GM19043 (cell line): ENCODE data around the gene TUBB2B.
A peak's percentile ranks its signal among the peaks of the same experiment; 100 is the strongest.
"Not testable (repeated sequence)": the region's sequence is repeated elsewhere in the genome, so short reads cannot be mapped to it uniquely, and the experiment has no call there.

Experiments
- ATAC-seq: cut with Tn5 transposase; IDR thresholded peaks from one replicate; pipeline ENCODE4 v1.9.1; 2021; ENCODE audit warnings: low read depth; ENCODE audit not compliant: unreplicated experiment

Gene TUBB2B

GRCh38 chr6:3258720-3259490 lies 31.5 kb upstream of the TUBB2B start, which contains the start of gene PSMG4:
PSMG4 (plus strand) TSS chr6:3258947; CDS start chr6:3259023, 76 bp downstream.
- peak; percentile 80 for ATAC-seq

GRCh38 chr6:3258201-3258600 lies 30.7 kb upstream of the TUBB2B start:
- no peak for ATAC-seq

- ATAC-seq, result no peak
Observed at GRCh38 chr6:3253597-3253961, 26.1 kb upstream of the TUBB2B start.

GRCh38 chr6:3252861-3253596 lies 25.6 kb upstream of the TUBB2B start:
- no peak for ATAC-seq

GRCh38 chr6:3252369-3252768 lies 24.9 kb upstream of the TUBB2B start:
- no peak for ATAC-seq

GRCh38 chr6:3251462-3252314 lies 24.2 kb upstream of the TUBB2B start:
- peak; percentile 72 for ATAC-seq

GRCh38 chr6:3250231-3250675 lies 22.8 kb upstream of the TUBB2B start:
- no peak for ATAC-seq

GRCh38 chr6:3249821-3250220 lies 22.4 kb upstream of the TUBB2B start:
- ATAC-seq, result no peak

- no peak for ATAC-seq
Observed at GRCh38 chr6:3247255-3248146, 20.0 kb upstream of the TUBB2B start.

GRCh38 chr6:3245216-3245615 lies 17.8 kb upstream of the TUBB2B start:
- ATAC-seq, result no peak

GRCh38 chr6:3244832-3245161 lies 17.3 kb upstream of the TUBB2B start:
- ATAC-seq, result not testable (repeated sequence)

- no peak for ATAC-seq
Observed at GRCh38 chr6:3244003-3244831, 16.8 kb upstream of the TUBB2B start.

GRCh38 chr6:3242768-3243167 lies 15.3 kb upstream of the TUBB2B start:
- ATAC-seq, result no peak

- not testable (repeated sequence) for ATAC-seq
Observed at GRCh38 chr6:3241745-3242144, 14.3 kb upstream of the TUBB2B start.

- ATAC-seq, result no peak
Observed at GRCh38 chr6:3240595-3240994, 13.1 kb upstream of the TUBB2B start.

- no peak for ATAC-seq
Observed at GRCh38 chr6:3239110-3239830, 11.8 kb upstream of the TUBB2B start.

- ATAC-seq, result no peak
Observed at GRCh38 chr6:3237761-3238662, 10.6 kb upstream of the TUBB2B start.

GRCh38 chr6:3236005-3236404 lies 8.6 kb upstream of the TUBB2B start:
- ATAC-seq, result no peak
